Activated CD4-positive, alpha-beta T cell treated with anti-CD3 and anti-CD28 coated beads for 1 hour (primary cell): ENCODE results near the gene CDH13.

Source experiments
- DNase-seq: peaks from one replicate; pipeline ENCODE4 v3.0.0-alpha.2; 2020

Gene CDH13

GRCh38 chr16:83602761-83603722 lies 976.3 kb downstream of the CDH13 start:
- DNase-seq = no peak

DNA sequence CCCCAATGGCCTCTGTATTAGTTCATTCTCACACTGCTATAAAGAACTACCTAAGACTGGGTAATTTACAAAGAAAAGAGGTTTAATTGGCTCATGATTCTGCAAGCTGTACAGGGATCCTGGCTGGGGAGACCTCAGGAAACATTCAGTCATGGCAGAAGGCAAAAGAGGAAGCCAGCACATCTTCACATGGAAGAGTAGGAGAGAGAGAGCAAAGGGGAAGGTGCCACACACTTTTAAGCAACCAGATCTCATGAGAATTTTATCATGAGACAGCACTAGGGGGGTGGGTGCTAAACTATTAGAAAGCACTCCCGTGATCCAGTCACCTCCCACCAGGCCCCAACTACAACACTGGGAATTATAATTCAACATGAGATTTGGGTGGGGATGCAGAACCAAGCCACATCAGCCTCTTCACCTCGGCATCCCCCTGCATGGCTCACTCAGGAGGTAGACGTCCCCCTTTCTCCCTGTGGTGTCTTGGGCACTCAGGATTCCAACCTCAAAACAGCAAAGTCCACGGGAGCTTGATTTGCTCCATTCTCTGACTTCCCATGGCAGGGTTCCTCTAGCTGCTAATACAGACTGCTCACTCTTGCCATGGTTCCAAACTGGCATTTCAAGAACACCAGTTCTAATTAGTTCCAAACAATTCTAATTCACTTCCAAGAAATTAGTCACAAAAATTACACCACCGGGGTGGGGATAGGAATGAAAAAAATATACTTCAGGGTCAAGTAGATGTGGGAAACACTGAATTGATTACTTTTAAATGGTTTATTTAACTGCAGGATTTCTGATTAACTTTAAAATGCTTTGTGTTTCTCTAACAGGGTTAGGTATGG lies 977.2 kb downstream of the CDH13 start:
- DNase-seq = no peak

DNA sequence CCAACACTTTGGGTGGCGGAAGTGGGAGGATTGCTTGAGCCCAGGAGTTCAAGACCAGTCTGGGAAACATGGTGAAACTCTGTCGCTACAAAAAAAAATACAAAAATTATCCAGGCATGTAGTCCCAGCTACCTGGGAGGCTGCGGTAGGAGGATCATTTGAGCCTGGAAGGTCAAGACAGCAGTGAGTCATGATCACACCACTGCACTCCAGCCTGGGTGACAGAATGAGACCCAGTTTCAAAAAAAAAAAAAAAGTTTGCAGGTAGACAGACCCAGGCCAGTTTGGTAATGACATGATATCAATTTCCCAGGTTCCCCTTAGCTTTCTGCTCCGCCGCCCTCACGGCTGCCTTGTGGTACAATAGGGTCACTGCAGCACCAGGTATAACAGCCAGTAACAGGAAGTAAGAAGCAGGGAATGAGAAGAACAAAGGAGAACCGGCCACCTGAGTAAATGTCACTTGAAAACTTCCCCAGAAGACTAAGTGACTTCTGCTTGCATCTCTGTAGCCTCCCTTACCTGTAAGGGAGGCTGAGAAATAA lies 979.8 kb downstream of the CDH13 start:
- no peak for DNase-seq

- no peak for DNase-seq
These were observed 982.4 kb downstream of the CDH13 start for GRCh38 chr16:83609178-83609577.

- no peak for DNase-seq
These were observed 988.6 kb downstream of the CDH13 start for GRCh38 chr16:83615141-83615952.

DNA sequence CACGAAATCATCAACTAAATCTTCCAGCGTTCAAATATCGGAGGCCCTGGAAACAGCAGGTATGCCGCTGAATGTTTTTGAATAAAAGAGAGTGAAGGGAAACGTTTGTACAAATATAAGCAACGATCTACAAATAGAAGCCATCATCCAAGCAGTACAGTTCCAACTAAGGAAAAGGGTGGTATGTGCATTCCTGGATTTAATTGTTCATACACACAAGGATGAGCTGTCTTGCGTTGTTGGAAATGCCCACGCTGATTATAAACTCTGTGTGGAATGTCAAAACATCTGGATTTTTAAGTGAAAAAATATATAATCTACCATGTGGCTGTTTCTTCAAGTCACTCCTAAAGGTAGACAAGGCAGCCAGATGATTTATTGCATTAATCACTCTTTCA lies 989.2 kb downstream of the CDH13 start:
- DNase-seq = no peak

DNA sequence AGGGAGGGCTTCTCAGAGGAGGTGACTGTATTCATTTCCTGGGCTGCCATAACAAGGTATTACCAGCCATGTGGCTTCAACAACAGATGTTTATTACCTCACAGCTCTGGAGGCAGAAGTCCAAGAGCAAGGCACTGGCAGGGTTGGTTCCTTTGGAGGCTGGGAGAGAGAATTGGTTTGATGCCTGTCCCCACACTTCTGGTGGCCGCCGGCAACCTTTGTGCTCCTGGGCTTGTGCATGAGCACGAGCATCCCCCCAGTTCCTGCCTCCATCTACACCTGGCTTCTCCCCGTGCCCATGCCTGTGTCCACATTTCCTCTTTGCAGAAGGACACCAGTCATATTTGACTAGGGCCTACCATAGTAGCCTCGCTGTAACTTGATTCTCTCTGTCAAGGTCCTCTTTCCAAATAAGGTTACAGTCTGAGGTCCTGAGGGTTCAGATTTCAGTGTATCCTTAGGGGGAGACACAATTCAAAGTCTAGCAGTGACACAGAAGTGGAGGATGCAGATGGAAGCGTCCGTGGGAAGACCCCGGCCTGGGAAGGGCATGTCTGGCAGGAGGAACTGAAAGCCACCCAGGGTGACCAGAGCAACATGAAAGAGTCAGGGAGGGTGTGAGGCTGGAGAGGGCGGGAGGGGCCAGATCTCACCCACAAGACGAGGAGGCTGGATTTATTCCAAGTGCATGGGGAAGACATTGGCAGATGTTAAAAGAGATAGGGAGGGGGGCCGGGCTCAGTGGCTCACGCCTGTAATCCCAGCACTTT lies 992.8 kb downstream of the CDH13 start:
- no peak for DNase-seq

DNA sequence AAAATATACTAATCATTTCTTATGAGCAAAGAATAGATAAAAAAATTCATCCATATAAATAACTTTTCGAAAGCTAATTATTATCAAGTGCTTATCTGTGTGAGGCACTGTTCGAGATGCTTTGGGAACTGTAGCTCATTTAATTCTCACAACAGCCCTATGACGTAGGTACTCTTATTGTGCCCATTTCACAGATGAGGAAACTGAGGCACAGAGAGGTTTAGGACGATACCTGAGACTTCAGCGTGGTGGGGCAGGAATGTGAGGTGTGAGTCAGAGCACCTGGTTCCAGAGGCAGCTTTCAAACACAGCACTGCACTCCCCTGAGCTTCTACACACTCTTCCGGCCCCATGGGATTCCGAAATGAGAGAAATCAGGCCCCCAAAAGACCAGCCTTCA lies 995.2 kb downstream of the CDH13 start:
- DNase-seq = no peak

GRCh38 chr16:83623091-83623730 lies 996.4 kb downstream of the CDH13 start:
- DNase-seq = no peak

DNA sequence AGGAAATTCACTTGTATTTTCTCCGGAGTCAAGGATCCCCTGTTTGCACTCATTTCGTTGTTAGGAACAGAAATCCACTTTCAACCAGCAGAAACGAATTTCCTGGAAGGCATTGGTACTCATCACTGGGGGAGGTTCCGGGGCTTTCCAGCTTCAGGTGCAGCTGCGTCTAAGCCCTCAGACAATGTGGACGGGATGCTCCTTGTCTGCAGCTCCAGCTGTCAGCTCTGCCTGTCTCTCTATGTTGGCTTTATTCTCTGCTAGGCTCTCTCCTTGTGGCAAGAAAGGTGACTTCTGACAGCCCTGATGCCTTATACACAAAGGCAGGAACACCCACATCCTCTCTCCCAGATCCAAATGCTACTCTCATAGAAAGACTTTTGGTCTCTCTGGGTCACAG lies 997.1 kb downstream of the CDH13 start:
- DNase-seq = no peak

DNA sequence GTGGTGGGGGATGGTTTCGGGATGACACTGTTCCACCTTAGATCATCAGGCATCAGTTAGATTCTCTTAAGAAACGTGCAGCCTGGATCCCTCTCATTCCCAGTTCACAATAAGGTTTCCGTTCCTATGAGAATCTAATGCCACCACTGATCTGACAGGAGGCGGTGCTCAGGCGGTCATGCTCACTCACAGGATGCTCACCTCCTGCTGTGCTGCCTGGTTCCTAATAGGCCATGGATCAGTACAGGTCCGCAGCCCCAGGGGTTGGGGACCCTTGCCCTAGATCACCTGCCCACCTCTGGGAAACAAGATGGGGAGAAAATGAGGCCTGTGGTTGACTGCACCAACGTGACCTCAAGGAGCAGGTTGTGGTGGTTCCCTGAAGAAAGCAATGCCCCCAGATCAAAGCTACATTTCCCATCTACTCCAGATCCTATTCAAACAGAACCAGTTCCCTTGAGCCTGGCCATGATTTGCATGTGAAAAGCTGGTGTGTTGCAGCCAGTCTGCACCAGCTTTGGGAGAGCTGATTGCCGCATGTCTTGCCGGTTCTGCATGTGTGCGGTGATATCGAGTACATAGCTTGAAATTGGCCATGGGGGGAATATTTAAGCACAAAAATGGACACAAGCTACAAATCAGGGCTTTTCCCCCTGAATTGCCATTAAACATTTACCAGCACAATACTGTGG lies 997.8 kb downstream of the CDH13 start:
- no peak for DNase-seq

DNA sequence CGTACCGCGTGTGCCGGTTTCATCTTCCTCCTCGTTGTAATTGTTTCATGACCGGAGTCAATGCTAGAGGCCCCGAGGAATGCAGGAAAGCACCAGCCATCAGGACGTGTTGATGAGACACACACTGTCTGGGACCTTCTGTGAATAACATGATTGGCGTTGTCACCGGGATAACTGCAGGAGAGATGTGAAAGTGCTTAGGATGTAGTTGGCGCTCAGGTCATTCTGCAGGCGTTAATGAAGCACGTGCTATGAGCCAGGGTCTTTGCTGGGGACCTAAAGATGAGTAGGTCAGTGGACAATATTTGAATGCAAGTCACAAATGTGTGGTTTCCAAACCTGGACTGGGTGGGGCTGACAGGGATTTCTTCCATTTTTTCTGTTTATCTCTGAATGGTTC lies 999.4 kb downstream of the CDH13 start:
- no peak for DNase-seq

- DNase-seq = no peak
These were observed 999.9 kb downstream of the CDH13 start for GRCh38 chr16:83626676-83627075.

GRCh38 chr16:83627996-83628395 lies 1001.2 kb downstream of the CDH13 start:
- DNase-seq = no peak

GRCh38 chr16:83629426-83629825 lies 1002.7 kb downstream of the CDH13 start:
- no peak for DNase-seq

DNA sequence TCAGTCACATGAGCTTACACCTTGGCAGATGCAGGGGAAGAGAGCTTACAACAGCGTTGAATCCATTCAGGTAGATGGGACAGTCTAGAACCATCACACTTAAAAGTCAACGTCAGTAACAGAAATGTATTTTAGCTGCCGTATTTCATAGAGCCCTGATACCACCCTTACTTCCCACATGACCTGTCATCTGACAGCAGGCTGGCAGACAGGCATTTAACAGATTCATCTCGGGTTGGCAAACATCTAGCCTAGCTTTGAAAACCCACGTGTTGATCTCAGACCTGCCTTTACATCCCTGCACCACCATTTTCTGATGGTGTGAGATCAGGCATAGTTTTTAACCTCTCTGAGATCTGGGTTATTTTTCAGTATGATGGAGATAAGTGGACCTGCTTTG lies 1003.1 kb downstream of the CDH13 start:
- no peak for DNase-seq

DNA sequence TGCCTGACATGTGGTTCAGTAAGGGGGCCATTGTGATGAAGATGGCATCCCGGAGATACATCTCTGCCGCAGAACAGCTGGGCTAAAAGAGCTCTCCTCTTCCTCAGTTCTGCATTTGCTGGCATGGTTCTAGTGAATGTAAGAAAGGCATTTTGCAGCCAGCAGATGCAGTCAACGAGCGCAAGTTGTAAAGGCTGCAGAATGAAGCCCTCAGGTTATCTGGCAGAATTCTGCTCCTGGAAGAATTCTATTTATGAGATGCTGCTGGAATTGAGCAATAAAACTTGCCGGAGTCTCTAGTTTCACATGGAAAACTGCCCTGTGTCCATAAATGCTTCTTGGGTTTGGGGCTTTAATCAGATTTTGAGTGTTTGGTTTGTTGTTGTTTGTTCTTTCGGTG lies 1004.2 kb downstream of the CDH13 start:
- no peak for DNase-seq

- no peak for DNase-seq
These were observed 1006.5 kb downstream of the CDH13 start for GRCh38 chr16:83633286-83633685.

GRCh38 chr16:83648347-83648746 lies 1021.6 kb downstream of the CDH13 start:
- no peak for DNase-seq

GRCh38 chr16:83651871-83652270 lies 1025.1 kb downstream of the CDH13 start:
- DNase-seq = no peak

DNA sequence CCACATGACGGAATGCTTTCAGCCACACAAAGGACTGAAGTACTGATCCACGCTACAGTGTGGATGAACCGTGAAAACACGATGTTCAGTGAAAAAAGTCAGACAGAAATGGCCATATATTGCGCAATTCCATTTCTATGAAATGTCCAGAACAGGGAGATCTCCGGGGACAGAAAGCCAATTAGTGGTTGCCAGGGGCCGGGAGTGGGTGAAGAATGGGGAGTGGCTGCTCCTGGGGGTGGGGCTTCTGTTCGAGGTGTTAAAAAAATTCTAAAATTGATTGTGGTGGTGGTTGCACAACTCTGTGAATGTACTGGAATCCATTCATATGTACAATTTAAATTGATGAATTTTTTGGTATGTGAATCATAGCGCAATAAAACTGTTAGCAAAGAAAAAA lies 1026.2 kb downstream of the CDH13 start:
- no peak for DNase-seq
